ENCODE results near the gene DTX1. TPM values are rescaled to one million over a fixed set of nuclear protein-coding genes. Genes with fewer than 3 reads are reported as not detected.

DTX1 gene
- polyA plus RNA-seq, 1 experiment: 0.05 TPM

- Histone ChIP-seq H3K27ac (ENCODE audit: low read depth, low read length) (no peak overlapping the region), H3K9me3 (ENCODE audit: control insufficient read depth, insufficient read depth, low read length) (no peaks in the 10 kb centered on the region), H3K27me3 (ENCODE audit: control insufficient read depth, insufficient read depth, low read length) (peaks cover 6% of the 10 kb centered on the region), H3K4me3 (ENCODE audit: low read depth, low read length) (no peak overlapping the region)
- ChIA-PET POLR2A (no interaction called here), CTCF (interaction anchor here (0.8 kb wide), 1 partner anchor 21 kb away, joined by 4 read pairs; no protein-coding TSS in a partner anchor)
- TF ChIP-seq CTCF (IDR thresholded peaks at IDR 0.05; ENCODE audit: low read depth, low read length): no peak
- no peak for DNase-seq (ENCODE audit: low read depth, low spot score)
Measured at GRCh38 chr12:113070117-113070906, 13.8 kb downstream of the DTX1 start.

- H3K9me3 ChIP-seq (ENCODE audit: control insufficient read depth, insufficient read depth, low read length): no peaks in the 10 kb centered on the region
- peaks cover 9% of the 10 kb centered on the region for H3K27me3 ChIP-seq (ENCODE audit: control insufficient read depth, insufficient read depth, low read length)
- no peak overlapping the region for H3K27ac ChIP-seq (ENCODE audit: low read depth, low read length)
- H3K4me3 ChIP-seq (ENCODE audit: low read depth, low read length): no peak overlapping the region
- ChIA-PET POLR2A (no interaction called here), CTCF (interaction anchor here (0.8 kb wide), 1 partner anchor 23 kb away, joined by 4 read pairs; no protein-coding TSS in a partner anchor)
- DNase-seq (ENCODE audit: low read depth, low spot score): no peak
- no peak for TF ChIP-seq CTCF (IDR thresholded peaks at IDR 0.05; ENCODE audit: low read depth, low read length)
Measured at GRCh38 chr12:113071135-113072112, 14.9 kb downstream of the DTX1 start.

GRCh38 chr12:113072136-113072535, 15.6 kb downstream of the DTX1 start:
- H3K27me3 ChIP-seq (ENCODE audit: control insufficient read depth, insufficient read depth, low read length): peaks cover 15% of the 10 kb centered on the region
- H3K9me3 ChIP-seq (ENCODE audit: control insufficient read depth, insufficient read depth, low read length): no peaks in the 10 kb centered on the region; the same call in 1 of the 2 replicates
- POLR2A ChIA-PET: no interaction called here
- TF ChIP-seq CTCF (IDR thresholded peaks at IDR 0.05; ENCODE audit: low read depth, low read length): no peak
- CTCF ChIA-PET: no interaction called here
- H3K27ac ChIP-seq (ENCODE audit: low read depth, low read length): no peak overlapping the region
- DNase-seq (ENCODE audit: low read depth, low spot score): no peak
- no peak overlapping the region for H3K4me3 ChIP-seq (ENCODE audit: low read depth, low read length)

- ChIA-PET CTCF (no interaction called here), POLR2A (no interaction called here)
- H3K9me3 ChIP-seq (ENCODE audit: control insufficient read depth, insufficient read depth, low read length): no peaks in the 10 kb centered on the region; the same call in 1 of the 2 replicates
- no peak for DNase-seq (ENCODE audit: low read depth, low spot score)
- TF ChIP-seq CTCF (IDR thresholded peaks at IDR 0.05; ENCODE audit: low read depth, low read length): no peak
- peaks cover 17% of the 10 kb centered on the region for H3K27me3 ChIP-seq (ENCODE audit: control insufficient read depth, insufficient read depth, low read length)
- H3K27ac ChIP-seq (ENCODE audit: low read depth, low read length): no peak overlapping the region
- H3K4me3 ChIP-seq (ENCODE audit: low read depth, low read length): no peak overlapping the region
Measured at GRCh38 chr12:113073586-113073985, 17.1 kb downstream of the DTX1 start.
